Tibial nerve (tissue), 3 donors: ENCODE measurements around the gene EXD3.

ENCODE experiments used
- POLR2A ChIP-seq, 2 donors: fragments of 450-650 bp; IDR thresholded peaks; one replicate each; pipeline ENCODE4 v1.6.1; 2017; ENCODE audit warnings: antibody characterized with exemption in 2 of 2, mild to moderate bottlenecking in 2 of 2, moderate library complexity in 2 of 2
- TF ChIP-seq, protein P1 (sequence below), 5 experiments: fragments of 200-600 bp in 3 of 5; fragments of 450-650 bp in 2 of 5; sonication (generic) in 3 of 5; IDR thresholded peaks; one replicate each; pipeline ENCODE4 v1.5.1; 2016 to 2019; ENCODE audit warnings: antibody characterized with exemption in 5 of 5, mild to moderate bottlenecking in 3 of 5, moderate library complexity in 2 of 5

DNA sequence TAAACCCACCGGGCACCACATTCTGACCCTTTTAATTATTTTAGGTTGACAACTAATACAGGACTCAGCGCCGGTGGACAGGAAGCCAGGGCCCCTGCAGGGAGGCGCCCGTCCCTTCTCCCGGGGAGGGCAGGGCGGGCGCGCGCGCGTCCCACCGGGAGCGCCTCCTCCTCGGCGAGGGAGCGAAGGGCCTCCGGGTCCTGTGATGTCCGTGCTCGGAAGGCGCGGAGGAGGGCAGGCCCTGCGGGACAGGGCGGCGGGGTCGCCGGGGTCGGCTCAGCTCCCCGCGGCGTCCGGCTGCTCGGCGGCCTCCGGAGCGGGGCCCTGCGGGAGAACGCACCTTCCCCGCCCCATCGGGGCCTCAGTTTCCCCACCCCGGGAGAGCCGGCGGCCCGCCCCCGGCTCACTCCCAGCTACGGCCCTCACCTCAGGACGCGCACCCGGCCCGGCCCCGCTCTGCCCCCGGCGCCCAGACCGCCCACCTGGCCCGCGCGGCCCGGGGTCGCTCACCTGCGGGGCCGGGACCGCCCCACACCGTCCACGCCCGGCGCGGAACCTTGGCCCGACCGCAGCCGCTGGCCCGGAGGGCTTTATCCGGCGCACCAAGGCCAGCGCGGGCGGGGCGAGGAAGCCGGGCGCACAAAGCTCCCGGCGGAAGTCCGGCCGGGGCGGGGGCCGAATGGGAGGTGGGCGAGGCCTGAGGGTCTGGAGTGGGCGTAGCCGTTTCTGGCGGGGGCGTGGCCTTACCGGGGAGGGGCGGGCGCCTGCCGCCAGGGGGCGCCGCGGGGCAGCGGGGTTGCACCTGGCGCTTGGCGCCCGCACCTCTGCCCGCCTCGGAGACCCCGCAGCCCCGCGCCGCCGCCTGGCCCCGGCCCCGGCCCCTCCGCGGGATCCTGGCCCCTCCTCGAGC, at the start of gene EXD3, which contains the start of gene NOXA1:
- TF ChIP-seq, protein P1, sequence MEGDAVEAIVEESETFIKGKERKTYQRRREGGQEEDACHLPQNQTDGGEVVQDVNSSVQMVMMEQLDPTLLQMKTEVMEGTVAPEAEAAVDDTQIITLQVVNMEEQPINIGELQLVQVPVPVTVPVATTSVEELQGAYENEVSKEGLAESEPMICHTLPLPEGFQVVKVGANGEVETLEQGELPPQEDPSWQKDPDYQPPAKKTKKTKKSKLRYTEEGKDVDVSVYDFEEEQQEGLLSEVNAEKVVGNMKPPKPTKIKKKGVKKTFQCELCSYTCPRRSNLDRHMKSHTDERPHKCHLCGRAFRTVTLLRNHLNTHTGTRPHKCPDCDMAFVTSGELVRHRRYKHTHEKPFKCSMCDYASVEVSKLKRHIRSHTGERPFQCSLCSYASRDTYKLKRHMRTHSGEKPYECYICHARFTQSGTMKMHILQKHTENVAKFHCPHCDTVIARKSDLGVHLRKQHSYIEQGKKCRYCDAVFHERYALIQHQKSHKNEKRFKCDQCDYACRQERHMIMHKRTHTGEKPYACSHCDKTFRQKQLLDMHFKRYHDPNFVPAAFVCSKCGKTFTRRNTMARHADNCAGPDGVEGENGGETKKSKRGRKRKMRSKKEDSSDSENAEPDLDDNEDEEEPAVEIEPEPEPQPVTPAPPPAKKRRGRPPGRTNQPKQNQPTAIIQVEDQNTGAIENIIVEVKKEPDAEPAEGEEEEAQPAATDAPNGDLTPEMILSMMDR (IDR thresholded peaks at IDR 0.05), result peak; percentile 72 to 97 (median 96)
- TF ChIP-seq POLR2A (IDR thresholded peaks at IDR 0.05), result peak; percentile 15 to 28
